Spinal cord (tissue), 10 donors: ENCODE measurements around the gene TAS2R60. TPM values are rescaled to one million over a fixed set of nuclear protein-coding genes. Genes with fewer than 3 reads are reported as not detected.
"Not testable (repeated sequence)": the region's sequence is repeated elsewhere in the genome, so short reads cannot be mapped to it uniquely, and the experiment has no call there.

ENCODE experiments used
- DNase-seq, 6 donors: peaks; one replicate each; pipeline versions ENCODE4 v3.0.0 to v3.0.0-alpha.2; 2013 to 2015; ENCODE audit warnings: low spot score in 6 of 6, low read depth in 4 of 6
- H3K27ac ChIP-seq: one replicate; pipeline ENCODE4 v1.5.1; 2013; ENCODE audit warnings: low read depth, low read length, control low read depth
- H3K27me3 ChIP-seq: one replicate; pipeline ENCODE4 v1.6.1; 2013; ENCODE audit warnings: low read length; ENCODE audit not compliant: control insufficient read depth, insufficient read depth
- H3K36me3 ChIP-seq: one replicate; pipeline ENCODE4 v1.6.1; 2013; ENCODE audit warnings: low read length; ENCODE audit not compliant: control insufficient read depth, insufficient read depth
- H3K4me1 ChIP-seq: one replicate; pipeline ENCODE4 v1.6.1; 2013; ENCODE audit warnings: low read length; ENCODE audit not compliant: control insufficient read depth, insufficient read depth
- H3K4me3 ChIP-seq: one replicate; pipeline ENCODE4 v1.5.1; 2013; ENCODE audit warnings: low read depth, low read length, control low read depth
- H3K9me3 ChIP-seq: one replicate; pipeline ENCODE4 v1.6.1; 2013; ENCODE audit warnings: low read length; ENCODE audit not compliant: control insufficient read depth, insufficient read depth
- WGBS: methylation state at CpG from one replicate; pipeline ENCODE4 v1.1.5; 2013; ENCODE audit warnings: missing lambda C conversion rate; ENCODE audit not compliant: insufficient coverage; 5-methylcytosine and 5-hydroxymethylcytosine counted together
- polyA plus RNA-seq, 2 donors: library from polyadenylated mRNA; unstranded; fragments of 120-200 nt; gene quantifications; one replicate each; pipeline ENCODE4 v1.2.1, GENCODE V29; 2013; ENCODE audit not compliant: insufficient read length in 2 of 2
- total RNA-seq, 2 donors: library from RNA; depleted of rRNA in 1 of 2; stranded (reverse); fragments of 120-200 nt in 1 of 2; fragments of >200 nt in 1 of 2; gene quantifications; one replicate each; pipeline versions ENCODE4 v1.2.3 to v1.2.4, GENCODE V29; 2013 to 2014
- donor health status: healthy.

TAS2R60 gene
- total and polyA plus RNA-seq, 4 donors: not detected

DNA sequence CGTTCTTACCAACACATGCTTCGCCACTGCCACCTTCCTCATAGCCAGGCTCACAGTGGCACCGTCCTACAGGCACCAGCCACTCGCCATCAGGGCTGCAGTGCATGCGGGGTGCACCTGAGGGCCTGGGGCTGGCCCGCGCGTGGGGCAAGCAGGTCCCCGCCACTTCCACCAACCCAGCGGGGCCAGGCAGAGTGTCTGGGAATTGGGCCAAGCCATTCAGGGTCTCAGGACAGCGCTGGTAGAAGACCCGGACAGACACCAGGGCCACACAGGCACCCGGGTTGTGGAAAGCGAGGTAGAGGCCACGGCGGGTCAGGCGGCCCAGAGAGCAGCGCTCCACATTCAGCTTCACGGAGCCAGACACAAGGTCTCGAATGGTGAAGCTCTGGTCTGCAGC lies 43.6 kb upstream of the TAS2R60 start:
- Histone ChIP-seq H3K4me3 (no peak overlapping the region), H3K27me3 (no peaks in the 10 kb centered on the region), H3K4me1 (peaks cover 9% of the 10 kb centered on the region), H3K27ac (no peak overlapping the region), H3K9me3 (no peaks in the 10 kb centered on the region), H3K36me3 (peaks cover 9% of the 10 kb centered on the region)
- DNase-seq: no peak
- 96% methylated on average over 16 of the region's 20 CpGs for WGBS

DNA sequence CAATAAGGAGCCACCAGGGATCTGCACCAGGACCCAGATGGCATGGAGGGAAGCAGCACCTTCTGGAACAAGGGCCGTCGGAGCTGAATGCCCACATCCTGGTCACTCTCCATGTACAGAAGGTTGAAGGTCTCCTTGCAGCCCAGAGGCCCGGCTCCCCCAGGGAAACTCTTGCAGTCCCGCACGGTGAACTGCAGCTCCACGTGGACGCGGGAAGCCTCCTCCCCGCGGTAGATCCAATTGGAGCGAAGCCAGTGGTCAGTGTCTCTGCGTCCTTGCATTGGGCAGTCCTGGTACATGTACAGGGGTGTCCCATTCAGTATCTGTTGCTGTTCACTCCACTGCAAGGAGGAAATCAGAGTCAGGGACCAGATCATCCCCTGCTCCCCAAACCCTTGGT lies 42.0 kb upstream of the TAS2R60 start:
- no peak for DNase-seq
- Histone ChIP-seq H3K4me3 (no peak overlapping the region), H3K4me1 (peaks cover 7% of the 10 kb centered on the region), H3K9me3 (no peaks in the 10 kb centered on the region), H3K36me3 (peaks cover 7% of the 10 kb centered on the region), H3K27me3 (no peaks in the 10 kb centered on the region), H3K27ac (no peak overlapping the region)
- WGBS: 94% methylated on average over 12 of the region's 12 CpGs

DNA sequence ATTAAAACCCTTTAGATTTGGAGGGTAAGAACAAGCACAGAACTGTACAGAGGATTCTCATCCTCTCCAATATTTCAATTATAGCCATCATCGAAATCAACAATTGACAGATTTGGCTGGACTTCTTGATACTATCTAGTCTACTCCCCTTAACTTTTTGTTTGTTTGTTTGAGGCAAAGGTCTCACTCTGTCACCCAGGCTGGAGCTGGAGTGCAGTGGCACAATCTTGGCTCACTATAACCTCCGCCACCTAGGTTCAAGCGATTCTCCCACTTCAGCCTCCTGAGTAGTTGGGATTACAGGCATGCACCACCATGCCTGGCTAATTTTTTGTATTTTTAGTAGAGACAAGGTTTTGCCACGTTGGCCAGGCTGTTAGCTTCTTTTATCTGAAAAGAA lies 41.0 kb upstream of the TAS2R60 start:
- H3K4me1 ChIP-seq, H3K9me3 ChIP-seq, DNase-seq, H3K27me3 ChIP-seq, H3K27ac ChIP-seq, H3K36me3 ChIP-seq, H3K4me3 ChIP-seq: not testable (repeated sequence)
- 100% methylated on average over 2 of the region's 4 CpGs for WGBS

DNA sequence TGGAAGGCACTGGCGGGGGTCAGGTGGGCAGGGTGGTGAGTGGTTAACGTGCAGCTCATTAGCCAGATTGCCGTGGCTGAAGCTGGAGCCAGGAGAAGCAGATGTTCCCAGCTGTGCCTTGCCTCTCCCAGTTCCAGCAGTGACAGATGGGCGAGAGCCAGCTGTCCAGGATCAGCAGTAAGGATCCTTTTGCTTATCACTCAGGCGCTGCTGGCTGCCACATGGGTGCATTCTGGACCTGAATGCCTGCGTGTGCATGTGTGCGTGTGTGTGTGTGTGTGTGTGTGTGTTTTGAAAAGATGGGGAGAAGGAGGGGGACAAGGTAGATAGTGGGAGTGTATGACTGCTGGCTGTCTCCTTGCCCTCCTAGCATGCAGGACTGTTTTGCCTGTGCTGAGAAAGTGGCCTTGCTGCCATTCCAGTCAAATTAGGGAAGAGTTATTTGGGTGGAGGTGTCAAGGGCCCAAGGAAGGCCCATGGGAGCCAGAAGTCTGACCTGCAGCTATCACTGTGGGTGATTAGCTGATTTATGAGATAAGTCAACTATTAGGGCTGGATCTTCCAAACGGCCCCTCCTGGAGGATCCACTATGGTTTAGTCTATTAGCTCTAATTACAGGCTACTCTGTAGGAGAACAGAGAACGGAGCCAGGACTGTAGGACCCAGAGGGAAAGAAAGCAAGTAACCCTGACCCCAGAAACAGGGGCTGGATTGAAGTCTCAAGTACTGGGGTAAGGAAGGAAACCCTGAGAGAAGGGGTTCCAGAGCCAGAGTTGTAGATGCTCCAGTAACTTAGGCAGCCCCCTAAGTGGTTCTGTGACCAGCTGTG lies 37.9 kb upstream of the TAS2R60 start:
- peak in 2 of 6 donors; percentile 15 to 77 for DNase-seq
- H3K27ac ChIP-seq: no peak overlapping the region

DNA sequence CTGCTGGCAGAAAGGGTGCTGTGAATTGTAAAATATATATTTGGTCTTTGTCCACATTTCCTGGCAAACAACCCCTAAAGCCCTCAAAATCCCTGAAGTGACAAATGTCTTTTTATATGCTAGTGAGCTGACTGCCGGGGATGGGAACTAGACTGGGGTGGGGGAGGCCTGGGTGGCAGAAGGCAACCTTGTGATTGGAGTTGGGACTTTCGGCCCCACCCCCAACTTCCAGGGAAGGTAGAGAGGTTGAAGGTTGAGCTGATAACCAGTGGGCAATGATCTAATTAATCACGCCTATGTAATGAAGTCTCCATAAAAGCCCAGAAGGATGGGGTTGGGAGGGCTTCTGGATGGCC lies 37.3 kb upstream of the TAS2R60 start:
- H3K27me3 ChIP-seq: peaks cover 5% of the 10 kb centered on the region
- H3K4me3 ChIP-seq: no peak overlapping the region
- WGBS: 100% methylated on average over 1 of the region's 3 CpGs
- H3K4me1 ChIP-seq: peaks cover 19% of the 10 kb centered on the region
- no peaks in the 10 kb centered on the region for H3K36me3 ChIP-seq
- H3K27ac ChIP-seq: no peak overlapping the region
- no peaks in the 10 kb centered on the region for H3K9me3 ChIP-seq
- DNase-seq: peak in 1 of 6 donors; percentile 1

More for the DNA sequence above, 37.9 kb upstream of the TAS2R60 start:
- 32% methylated on average over 8 of the region's 9 CpGs for WGBS
- H3K9me3 ChIP-seq: no peaks in the 10 kb centered on the region
- no peak overlapping the region for H3K4me3 ChIP-seq
- H3K4me1 ChIP-seq: peaks cover 15% of the 10 kb centered on the region
- no peaks in the 10 kb centered on the region for H3K36me3 ChIP-seq
- H3K27me3 ChIP-seq: peaks cover 5% of the 10 kb centered on the region

DNA sequence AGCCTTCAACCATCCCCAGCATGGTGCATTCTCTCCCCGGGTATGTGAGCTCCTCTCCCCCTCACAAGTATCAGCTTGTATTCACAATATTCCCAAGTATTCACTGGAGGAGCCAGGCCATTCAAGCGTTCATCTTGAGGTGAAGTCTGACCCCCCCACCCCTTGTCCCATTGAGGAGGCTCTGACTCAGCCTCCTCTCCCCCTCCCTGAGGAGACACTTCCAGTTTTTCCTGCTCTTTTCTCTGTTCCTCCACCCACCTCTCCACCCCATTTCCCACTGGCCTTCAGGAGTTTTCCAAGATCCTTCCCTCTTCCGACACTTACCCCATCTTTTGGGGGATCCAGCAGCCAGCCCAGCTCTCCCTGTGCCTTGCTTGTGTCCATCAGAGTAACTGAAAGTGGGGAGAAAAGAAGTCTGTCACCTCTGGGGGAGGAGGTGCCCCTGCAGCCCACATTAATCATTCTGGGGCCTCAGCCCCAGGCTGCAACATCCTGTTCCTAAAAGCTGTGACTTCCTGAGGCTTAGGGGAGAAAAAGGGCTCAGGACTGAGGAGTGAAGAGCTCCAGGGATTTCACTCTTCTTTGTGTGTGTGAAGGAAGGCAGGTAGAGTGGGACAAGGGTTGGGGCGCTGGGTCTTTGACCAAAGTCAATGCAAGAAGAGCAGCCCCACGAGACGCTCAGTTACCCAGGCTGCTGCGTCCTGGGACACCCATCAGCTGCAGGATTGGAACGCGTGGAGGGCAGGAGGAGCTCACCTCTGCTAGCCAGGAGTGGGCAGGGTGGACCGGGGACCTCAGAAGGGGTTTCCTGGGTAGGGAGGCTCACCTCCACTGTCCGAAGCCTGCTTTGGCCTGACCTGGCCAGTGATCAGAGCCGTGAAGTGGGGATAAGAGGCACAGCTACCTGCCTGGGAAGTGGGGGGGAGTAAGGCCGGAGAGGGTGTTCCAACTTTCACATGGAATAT lies 35.7 kb upstream of the TAS2R60 start:
- 61% methylated on average over 12 of the region's 13 CpGs for WGBS
- Histone ChIP-seq H3K27me3 (peaks cover 5% of the 10 kb centered on the region), H3K4me1 (peaks cover 19% of the 10 kb centered on the region), H3K36me3 (no peaks in the 10 kb centered on the region), H3K9me3 (no peaks in the 10 kb centered on the region), H3K27ac (no peak overlapping the region), H3K4me3 (no peak overlapping the region)
- DNase-seq: peak in 1 of 6 donors; percentile 1

DNA sequence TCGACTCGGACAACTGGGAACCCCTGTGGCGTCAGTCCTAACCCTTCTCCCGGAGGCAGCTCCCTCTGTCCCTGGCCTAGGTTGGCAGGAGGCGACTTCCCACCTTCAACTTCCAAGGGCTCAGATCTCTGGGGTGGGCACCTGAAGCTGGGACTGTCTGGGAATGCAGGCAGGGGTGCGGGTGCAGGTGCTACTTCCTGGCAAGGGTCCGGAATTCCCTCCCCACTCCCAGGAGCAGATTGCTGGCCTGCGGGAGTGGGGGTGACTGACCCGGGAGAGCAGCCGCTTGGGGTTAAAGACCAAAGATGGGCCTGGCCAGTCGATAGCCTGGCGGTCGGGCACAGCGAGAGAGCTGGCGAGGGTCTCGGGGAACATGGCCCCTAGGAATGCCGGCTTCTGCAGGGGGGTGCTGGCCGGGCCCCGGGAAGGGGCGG lies 35.0 kb upstream of the TAS2R60 start:
- Histone ChIP-seq H3K4me1 (peaks cover 19% of the 10 kb centered on the region), H3K36me3 (no peaks in the 10 kb centered on the region), H3K4me3 (no peak overlapping the region), H3K27ac (no peak overlapping the region), H3K27me3 (peaks cover 5% of the 10 kb centered on the region), H3K9me3 (no peaks in the 10 kb centered on the region)
- WGBS: 38% methylated on average over 20 of the region's 20 CpGs
- DNase-seq: peak in 1 of 6 donors; percentile 5

DNA sequence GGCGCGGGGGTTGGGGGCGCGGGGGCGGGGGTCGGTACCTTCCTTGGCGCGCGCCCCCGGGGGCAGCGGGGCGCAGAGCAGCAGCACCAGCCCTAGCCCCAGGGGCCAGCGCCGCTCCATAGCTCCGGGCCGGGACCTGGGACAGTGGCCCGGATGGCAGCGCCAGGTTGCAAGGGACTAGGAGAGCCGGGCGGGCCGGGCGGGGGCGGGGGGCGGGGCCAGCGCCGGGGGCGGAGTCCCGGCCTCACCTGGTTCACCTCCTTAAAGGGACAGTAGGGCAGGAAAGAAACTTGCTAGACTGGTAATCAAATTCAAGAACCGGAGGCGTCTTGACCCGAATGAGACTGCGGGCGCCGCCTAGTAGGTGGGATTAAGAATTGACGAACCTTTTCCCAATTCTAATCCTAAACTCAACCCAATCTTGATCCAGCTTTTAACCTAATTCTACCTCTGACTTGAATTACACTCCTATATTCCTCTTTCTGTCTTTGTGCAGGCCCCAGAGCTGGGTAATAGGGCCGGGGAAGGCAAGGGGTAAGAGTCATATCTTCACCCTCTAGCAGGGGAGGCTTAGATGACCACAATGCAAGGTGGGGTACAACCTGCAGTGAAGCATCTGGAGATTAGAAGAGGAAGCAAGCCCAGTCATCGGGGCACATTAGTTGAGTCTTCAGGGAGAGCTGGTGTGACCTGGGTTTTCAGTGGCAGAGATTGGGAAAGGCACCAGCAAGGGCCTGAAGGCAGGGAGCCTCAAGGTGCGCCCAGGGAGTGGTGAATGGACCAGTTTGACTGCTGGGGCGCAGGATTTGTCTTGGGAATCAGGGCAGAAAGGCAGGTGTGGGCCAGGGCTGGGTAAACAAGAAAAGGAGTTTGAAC lies 34.3 kb upstream of the TAS2R60 start, which contains the start of gene EPHA1:
EPHA1 (minus strand) TSS at position 171 of the 876 bp plus-strand sequence; CDS start at position 120, 51 bp downstream.
- 15% methylated on average over 17 of the region's 39 CpGs for WGBS
- peak within 1 kb of the TSS; percentile 29 for H3K4me3 ChIP-seq
- no peak within 1 kb of the TSS for H3K27ac ChIP-seq
- H3K36me3 ChIP-seq: no peaks in the 10 kb centered on the region
- peaks cover 5% of the 10 kb centered on the region for H3K27me3 ChIP-seq
- DNase-seq: peak in 2 of 6 donors; percentile 16 to 58
- H3K9me3 ChIP-seq: no peaks in the 10 kb centered on the region
- H3K4me1 ChIP-seq: peaks cover 19% of the 10 kb centered on the region

DNA sequence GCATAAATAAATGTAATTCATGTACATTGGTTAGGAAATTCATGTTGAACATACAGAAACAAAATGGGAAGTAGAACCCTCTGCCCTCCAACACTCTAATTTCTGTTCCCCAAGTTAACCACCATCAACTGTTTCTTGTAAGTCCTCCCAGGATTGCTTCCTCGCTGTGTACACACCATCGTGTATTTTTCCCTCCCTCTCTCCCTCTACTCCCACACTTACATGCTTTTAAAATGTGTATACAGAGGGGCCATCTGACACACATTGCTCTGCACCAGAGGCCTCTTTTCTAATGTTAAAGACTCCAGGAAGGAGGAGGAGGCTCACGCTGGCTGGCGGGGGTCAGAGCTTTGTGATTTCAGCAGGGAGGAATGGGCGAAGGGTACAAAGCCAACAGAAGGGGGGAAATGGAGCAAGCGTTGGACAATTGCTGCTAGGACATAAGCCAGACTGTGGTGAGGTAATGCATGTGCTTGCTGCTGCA lies 32.7 kb upstream of the TAS2R60 start:
- Histone ChIP-seq H3K9me3 (no peaks in the 10 kb centered on the region), H3K4me1 (peaks cover 12% of the 10 kb centered on the region), H3K27ac (no peak overlapping the region), H3K4me3 (no peak overlapping the region), H3K27me3 (peaks cover 5% of the 10 kb centered on the region), H3K36me3 (no peaks in the 10 kb centered on the region)
- DNase-seq: peak in 2 of 6 donors; percentile 34 to 39
- WGBS: 26% methylated on average over 5 of the region's 6 CpGs
